Measurements from ENCODE around the gene TMIE.

The TMIE gene

GRCh38 chr3:46670000-46670890 lies 30.9 kb upstream of the TMIE start:
- no peak overlapping the region for H3K27ac ChIP-seq
- no peak for TF ChIP-seq CTCF (IDR thresholded peaks at IDR 0.05)

GRCh38 chr3:46670891-46671427 lies 30.2 kb upstream of the TMIE start:
- TF ChIP-seq CTCF (IDR thresholded peaks at IDR 0.05) (no peak), ZFX (IDR thresholded peaks at IDR 0.05; ENCODE audit: borderline replicate concordance) (no peak)
- no peak overlapping the region for H3K27ac ChIP-seq

- H3K27ac ChIP-seq: no peak overlapping the region
- TF ChIP-seq ZFX (IDR thresholded peaks at IDR 0.05; ENCODE audit: borderline replicate concordance): no peak
- TF ChIP-seq CTCF (IDR thresholded peaks at IDR 0.05): no peak
Measured at GRCh38 chr3:46671541-46672348, 29.4 kb upstream of the TMIE start.

- TF ChIP-seq CTCF (IDR thresholded peaks at IDR 0.05): no peak
- TF ChIP-seq ZFX (IDR thresholded peaks at IDR 0.05; ENCODE audit: borderline replicate concordance): no peak
- no peak overlapping the region for H3K27ac ChIP-seq
Measured at GRCh38 chr3:46672349-46672695, 28.9 kb upstream of the TMIE start.

- TF ChIP-seq ZFX (IDR thresholded peaks at IDR 0.05; ENCODE audit: borderline replicate concordance): no peak
- no peak for TF ChIP-seq CTCF (IDR thresholded peaks at IDR 0.05)
- H3K27ac ChIP-seq: no peak overlapping the region
Measured at GRCh38 chr3:46673151-46674030, 27.8 kb upstream of the TMIE start.

GRCh38 chr3:46674031-46674845 lies 27.0 kb upstream of the TMIE start:
- TF ChIP-seq ZFX (IDR thresholded peaks at IDR 0.05; ENCODE audit: borderline replicate concordance) (no peak), CTCF (IDR thresholded peaks at IDR 0.05) (0 out of 2 replicates have a peak, but pooled peaks have one; percentile 4)

More at GRCh38 chr3:46674031-46674845, 27.0 kb upstream of the TMIE start:
- H3K27ac ChIP-seq: no peak overlapping the region
